Measurements from ENCODE around the gene MPC1.

GRCh38 chr6:166381733-166382499 is 824 bp downstream of the MPC1 start:
- TF ChIP-seq CTCF (IDR thresholded peaks at IDR 0.05) = peak; percentile 60 to 93 (median 80)
- peak in 1 of 2 donors; percentile 82 for TF ChIP-seq POLR2A (IDR thresholded peaks at IDR 0.05)
